HEK293T (cell line): ENCODE data around the gene RPL18A.

Source experiments
- BHLHE40 ChIP-seq: fragments of 450-650 bp; IDR thresholded peaks from 2 replicates; pipeline ENCODE4 v1.6.1; 2016; ENCODE audit warnings: mild to moderate bottlenecking, moderate library complexity, borderline replicate concordance
- ELF4 ChIP-seq: fragments of 450-650 bp; IDR thresholded peaks from 2 replicates; pipeline ENCODE4 v1.6.1; 2017; ENCODE audit warnings: antibody characterized with exemption
- FOXA1 ChIP-seq: fragments of 450-650 bp; IDR thresholded peaks from 2 replicates; pipeline ENCODE4 v1.6.1; 2016; ENCODE audit warnings: mild to moderate bottlenecking
- FOXK2 ChIP-seq: fragments of 450-650 bp; IDR thresholded peaks from 2 replicates; pipeline ENCODE4 v1.6.1; 2016; ENCODE audit warnings: mild to moderate bottlenecking
- NFRKB ChIP-seq: fragments of 450-650 bp; IDR thresholded peaks from 2 replicates; pipeline ENCODE4 v1.6.1; 2016; ENCODE audit warnings: mild to moderate bottlenecking, moderate library complexity
- SP1 ChIP-seq: fragments of 450-650 bp; IDR thresholded peaks from 2 replicates; pipeline ENCODE4 v1.6.1; 2017
- SUZ12 ChIP-seq: fragments of 450-650 bp; IDR thresholded peaks from 2 replicates; pipeline ENCODE4 v1.6.1; 2016; ENCODE audit warnings: mild to moderate bottlenecking
- TARDBP ChIP-seq: fragments of 450-650 bp; IDR thresholded peaks from 2 replicates; pipeline ENCODE4 v1.6.1; 2016

- TF ChIP-seq FOXK2 = no peak
- no peak for TF ChIP-seq SP1
- no peak for TF ChIP-seq SUZ12
- TF ChIP-seq TARDBP = no peak
- no peak for TF ChIP-seq BHLHE40
- TF ChIP-seq FOXA1 = no peak
- TF ChIP-seq ELF4 = no peak
- TF ChIP-seq NFRKB = no peak
These were observed 12.7 kb downstream of the RPL18A start for GRCh38 chr19:17872251-17873001.
